Mucosa of descending colon (tissue), 3 donors: Measurements from ENCODE around the gene FARP1. TPM values are rescaled to one million over a fixed set of nuclear protein-coding genes. Genes with fewer than 3 reads are reported as not detected.

Source experiments
- ATAC-seq: fragments of 200-7000 bp; cut with Tn5 transposase; one replicate; pipeline ENCODE4 v1.9.1; 2020; ENCODE audit warnings: mild to moderate bottlenecking, moderate library complexity
- DNase-seq, 3 donors: peaks; one replicate each; pipeline ENCODE4 v3.0.0-alpha.2; 2020
- H3K36me3 ChIP-seq: fragments of 200-600 bp; one replicate; pipeline ENCODE4 v1.8.0; 2021; ENCODE audit warnings: low read depth, mild to moderate bottlenecking
- H3K4me1 ChIP-seq: fragments of 200-600 bp; one replicate; pipeline ENCODE4 v1.8.0; 2021; ENCODE audit warnings: low read depth, mild to moderate bottlenecking
- H3K4me3 ChIP-seq: fragments of 200-600 bp; one replicate; pipeline ENCODE4 v1.8.0; 2021; ENCODE audit warnings: mild to moderate bottlenecking
- H3K9me3 ChIP-seq: fragments of 200-600 bp; one replicate; pipeline ENCODE4 v1.8.0; 2021; ENCODE audit warnings: mild to moderate bottlenecking
- intact Hi-C, 2 donors: fragments of 100-400 bp; cut with DNase I in 1 of 2; cut with micrococcal nuclease in 1 of 2; formaldehyde crosslinking; loops; one replicate each; pipeline versions ENCODE4 v1.11.0 to v1.11.1; 2022; cut with DNase I, micrococcal nuclease
- total RNA-seq, 3 donors: library from RNA; stranded (reverse); fragmentation: NEBNext Ultra II Directional in 2 of 3; extraction: Animal tissue kit (Norgen Biotek cat#: 25700) in 2 of 3; gene quantifications; one replicate each; pipeline versions ENCODE4 v1.2.1 to v1.2.4, GENCODE V29; 2021 to 2023
- TF ChIP-seq, protein P1 (sequence below): fragments of 200-600 bp; IDR thresholded peaks from one replicate; pipeline ENCODE4 v1.8.0; 2022; ENCODE audit warnings: antibody characterized with exemption, mild to moderate bottlenecking
- donor health status: DM: no; HTN: no; CAD: no; lungs with moderate emphysema.
- donor health status: DM: no; HTN: no; CAD: no.
- donor health status: DM: no; HTN: yes; CAD: no.

FARP1 gene
- total RNA-seq, 3 donors from 2014 or later = 44.4 to 111 (median 53.6) TPM

DNA sequence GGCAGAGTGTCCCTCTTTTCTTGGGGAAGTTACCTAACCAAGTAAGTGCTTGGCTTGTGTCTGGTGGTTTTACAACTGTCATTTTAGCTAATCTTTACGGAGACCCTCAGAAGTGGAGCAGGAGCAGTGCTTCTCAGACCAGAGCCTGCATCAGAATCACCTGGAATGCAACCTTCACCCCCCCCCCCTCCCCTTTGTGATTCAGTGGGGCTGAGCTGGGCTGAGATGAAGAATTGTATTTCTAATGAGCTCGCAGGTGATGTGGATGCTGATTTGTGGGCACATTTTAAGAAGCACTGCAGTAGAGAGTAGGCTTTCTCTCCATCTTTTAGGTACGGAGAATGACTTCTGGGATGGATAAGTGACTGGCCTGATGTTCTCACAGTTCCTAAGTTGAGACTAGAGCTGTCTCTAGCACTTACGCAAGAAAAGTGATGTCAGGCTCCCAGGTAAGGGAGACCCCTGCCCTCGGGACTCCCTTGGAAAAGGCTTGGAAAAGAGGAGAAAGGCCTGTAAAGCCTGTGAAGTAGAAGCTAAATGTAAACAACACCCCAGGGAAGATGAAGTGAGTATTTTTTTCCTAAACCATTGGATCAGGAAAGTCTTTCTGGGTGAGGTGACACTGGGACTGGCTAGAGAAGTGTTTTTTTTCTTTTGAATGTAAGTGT, 57.5 kb downstream of the FARP1 start:
- no peak for ATAC-seq
- intact Hi-C loops = no loop called here
- TF ChIP-seq, protein P1, sequence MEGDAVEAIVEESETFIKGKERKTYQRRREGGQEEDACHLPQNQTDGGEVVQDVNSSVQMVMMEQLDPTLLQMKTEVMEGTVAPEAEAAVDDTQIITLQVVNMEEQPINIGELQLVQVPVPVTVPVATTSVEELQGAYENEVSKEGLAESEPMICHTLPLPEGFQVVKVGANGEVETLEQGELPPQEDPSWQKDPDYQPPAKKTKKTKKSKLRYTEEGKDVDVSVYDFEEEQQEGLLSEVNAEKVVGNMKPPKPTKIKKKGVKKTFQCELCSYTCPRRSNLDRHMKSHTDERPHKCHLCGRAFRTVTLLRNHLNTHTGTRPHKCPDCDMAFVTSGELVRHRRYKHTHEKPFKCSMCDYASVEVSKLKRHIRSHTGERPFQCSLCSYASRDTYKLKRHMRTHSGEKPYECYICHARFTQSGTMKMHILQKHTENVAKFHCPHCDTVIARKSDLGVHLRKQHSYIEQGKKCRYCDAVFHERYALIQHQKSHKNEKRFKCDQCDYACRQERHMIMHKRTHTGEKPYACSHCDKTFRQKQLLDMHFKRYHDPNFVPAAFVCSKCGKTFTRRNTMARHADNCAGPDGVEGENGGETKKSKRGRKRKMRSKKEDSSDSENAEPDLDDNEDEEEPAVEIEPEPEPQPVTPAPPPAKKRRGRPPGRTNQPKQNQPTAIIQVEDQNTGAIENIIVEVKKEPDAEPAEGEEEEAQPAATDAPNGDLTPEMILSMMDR = no peak

DNA sequence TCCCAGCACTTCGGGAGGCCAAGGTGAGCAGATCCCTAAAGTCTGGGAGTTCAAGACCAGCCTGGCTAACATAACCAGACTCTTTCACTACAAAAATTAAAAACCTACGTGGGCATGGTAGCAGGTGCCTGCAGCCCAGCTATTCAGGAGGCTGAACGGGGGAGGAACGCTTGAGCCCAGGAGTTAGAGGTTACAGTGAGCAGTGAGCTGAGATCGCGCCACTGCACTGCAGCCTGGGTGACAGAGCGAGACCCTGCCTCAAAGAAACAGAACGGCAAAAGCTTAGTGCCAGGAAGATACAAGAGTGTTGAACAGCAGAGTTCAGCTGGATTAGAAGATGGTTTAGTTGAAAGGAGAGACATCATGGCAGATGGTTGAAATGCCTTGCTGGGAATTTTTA, 58.3 kb downstream of the FARP1 start:
- Histone ChIP-seq H3K36me3 (no peaks in the 10 kb centered on the region), H3K4me1 (peaks cover 4% of the 10 kb centered on the region), H3K9me3 (peaks cover 8% of the 10 kb centered on the region), H3K4me3 (no peak overlapping the region)
- no peak for ATAC-seq
- intact Hi-C loops = no loop called here
- TF ChIP-seq, protein P1 = no peak
- no peak for DNase-seq

More for the DNA sequence above, 57.5 kb downstream of the FARP1 start:
- Histone ChIP-seq H3K9me3 (peaks cover 2% of the 10 kb centered on the region), H3K36me3 (no peaks in the 10 kb centered on the region), H3K4me1 (peaks cover 4% of the 10 kb centered on the region), H3K4me3 (no peak overlapping the region)
- no peak for DNase-seq

DNA sequence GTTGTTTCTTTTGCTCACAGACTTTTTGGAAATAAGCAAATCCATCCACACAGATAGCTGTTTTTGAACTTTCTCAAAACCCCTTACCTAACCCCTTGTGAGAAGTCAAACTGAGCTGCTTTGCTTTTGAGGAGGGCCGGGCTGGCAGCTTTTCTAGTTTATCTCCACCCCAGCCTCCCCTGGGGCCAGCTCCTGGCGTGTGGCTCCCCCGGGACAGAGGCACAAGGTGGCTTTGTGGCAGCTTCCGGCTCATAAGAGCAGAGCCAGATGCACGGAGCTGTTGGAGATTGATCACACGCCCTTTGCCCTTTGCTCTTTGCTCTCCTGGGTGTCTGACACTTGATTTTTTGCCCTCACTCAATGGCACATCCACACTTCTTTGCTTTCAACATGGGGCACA, 59.1 kb downstream of the FARP1 start:
- Histone ChIP-seq H3K9me3 (peaks cover 8% of the 10 kb centered on the region), H3K4me3 (no peak overlapping the region), H3K4me1 (peaks cover 9% of the 10 kb centered on the region), H3K36me3 (no peaks in the 10 kb centered on the region)
- ATAC-seq = peak; percentile 81
- intact Hi-C loops = no loop called here
- TF ChIP-seq, protein P1 = no peak
- peak in 2 of 3 donors; percentile 53 to 62 for DNase-seq

DNA sequence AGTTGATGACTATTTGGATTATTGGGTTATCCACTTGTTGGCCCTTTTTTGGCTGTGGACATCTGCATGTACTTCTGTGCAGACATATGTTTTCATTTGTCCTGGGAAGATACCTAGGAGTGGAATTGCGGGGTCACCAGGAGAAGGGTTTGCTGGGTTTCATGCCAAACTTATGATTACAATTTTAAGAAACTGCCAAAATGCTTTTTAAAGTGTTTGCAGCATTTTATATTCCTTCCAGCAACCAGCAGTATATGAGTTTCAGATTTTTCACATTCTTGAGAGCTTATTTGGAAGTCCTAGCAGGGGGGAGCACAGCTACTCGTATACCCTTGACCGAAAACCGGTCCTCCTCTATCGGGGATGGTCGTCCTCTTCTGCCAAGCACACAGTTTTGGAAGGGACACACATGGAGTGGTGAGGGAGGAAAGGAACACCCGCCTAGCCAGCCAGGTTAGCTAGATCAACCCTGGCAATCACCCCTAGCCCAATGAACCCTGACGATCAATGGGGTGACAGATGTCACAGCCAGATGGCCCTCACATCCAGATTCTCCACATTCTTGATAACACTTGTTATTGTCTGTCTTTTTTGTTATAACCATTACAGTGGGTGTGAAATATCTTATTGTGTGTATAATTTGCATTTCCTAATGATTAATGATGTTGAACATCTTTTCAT, 60.9 kb downstream of the FARP1 start:
- Histone ChIP-seq H3K36me3 (no peaks in the 10 kb centered on the region), H3K4me3 (no peak overlapping the region), H3K9me3 (peaks cover 8% of the 10 kb centered on the region), H3K4me1 (peaks cover 15% of the 10 kb centered on the region)
- ATAC-seq = no peak
- intact Hi-C loops = no loop called here
- no peak for DNase-seq
- TF ChIP-seq, protein P1 = no peak

DNA sequence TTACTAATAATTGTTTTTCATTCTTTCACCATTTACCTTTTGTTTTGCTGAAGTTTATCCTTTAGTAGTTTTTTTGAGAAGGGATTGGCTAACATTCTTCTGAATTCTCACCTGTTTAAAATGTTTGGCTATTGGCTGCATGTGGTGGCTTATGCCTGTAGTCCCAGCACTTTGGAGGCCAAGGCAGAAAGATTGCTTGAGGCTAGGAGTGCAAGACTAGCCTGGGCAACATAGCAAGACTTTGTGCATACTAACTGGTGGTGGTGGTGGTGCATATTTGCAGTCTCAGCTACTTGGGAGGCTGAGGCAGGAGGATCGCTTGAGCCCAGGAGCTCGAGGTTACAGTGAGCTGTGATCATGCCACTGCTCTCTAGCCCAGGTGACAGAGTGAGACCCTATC, 61.7 kb downstream of the FARP1 start:
- no peaks in the 10 kb centered on the region for H3K36me3 ChIP-seq
- peaks cover 15% of the 10 kb centered on the region for H3K4me1 ChIP-seq
- H3K4me3 ChIP-seq = no peak overlapping the region
- TF ChIP-seq, protein P1 = no peak
- intact Hi-C loops = no loop called here
- ATAC-seq (no peak), DNase-seq (no peak)
- H3K9me3 ChIP-seq = peaks cover 8% of the 10 kb centered on the region
